HEK293T (cell line): ENCODE data around the gene FAM120AOS.

Source experiments
- CTBP1 ChIP-seq: fragments of 450-650 bp; IDR thresholded peaks from 2 replicates; pipeline ENCODE4 v1.6.1; 2016; ENCODE audit warnings: borderline replicate concordance
- ELF4 ChIP-seq: fragments of 450-650 bp; IDR thresholded peaks from 2 replicates; pipeline ENCODE4 v1.6.1; 2017; ENCODE audit warnings: antibody characterized with exemption
- FOXA1 ChIP-seq: fragments of 450-650 bp; IDR thresholded peaks from 2 replicates; pipeline ENCODE4 v1.6.1; 2016; ENCODE audit warnings: mild to moderate bottlenecking
- FOXM1 ChIP-seq: fragments of 450-650 bp; IDR thresholded peaks from 2 replicates; pipeline ENCODE4 v1.6.1; 2017; ENCODE audit warnings: mild to moderate bottlenecking, borderline replicate concordance
- NFRKB ChIP-seq: fragments of 450-650 bp; IDR thresholded peaks from 2 replicates; pipeline ENCODE4 v1.6.1; 2016; ENCODE audit warnings: mild to moderate bottlenecking, moderate library complexity
- SP1 ChIP-seq: fragments of 450-650 bp; IDR thresholded peaks from 2 replicates; pipeline ENCODE4 v1.6.1; 2017
- TARDBP ChIP-seq: fragments of 450-650 bp; IDR thresholded peaks from 2 replicates; pipeline ENCODE4 v1.6.1; 2016
- ZNF384 ChIP-seq: fragments of 450-650 bp; IDR thresholded peaks from 2 replicates; pipeline ENCODE4 v1.6.1; 2016
- TF ChIP-seq, protein P1 (sequence below): fragments of 450-650 bp; IDR thresholded peaks from 2 replicates; pipeline ENCODE4 v1.6.1; 2016

- TF ChIP-seq CTBP1 (no peak), FOXM1 (no peak), SP1 (no peak), NFRKB (no peak), TARDBP (no peak), ELF4 (no peak), FOXA1 (no peak), ZNF384 (no peak)
- TF ChIP-seq, protein P1, sequence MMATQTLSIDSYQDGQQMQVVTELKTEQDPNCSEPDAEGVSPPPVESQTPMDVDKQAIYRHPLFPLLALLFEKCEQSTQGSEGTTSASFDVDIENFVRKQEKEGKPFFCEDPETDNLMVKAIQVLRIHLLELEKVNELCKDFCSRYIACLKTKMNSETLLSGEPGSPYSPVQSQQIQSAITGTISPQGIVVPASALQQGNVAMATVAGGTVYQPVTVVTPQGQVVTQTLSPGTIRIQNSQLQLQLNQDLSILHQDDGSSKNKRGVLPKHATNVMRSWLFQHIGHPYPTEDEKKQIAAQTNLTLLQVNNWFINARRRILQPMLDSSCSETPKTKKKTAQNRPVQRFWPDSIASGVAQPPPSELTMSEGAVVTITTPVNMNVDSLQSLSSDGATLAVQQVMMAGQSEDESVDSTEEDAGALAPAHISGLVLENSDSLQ = no peak
Observed at GRCh38 chr9:93434056-93434455, 19.3 kb downstream of the FAM120AOS start.
